Measurements from ENCODE around the gene NUP210L.

NUP210L gene

DNA sequence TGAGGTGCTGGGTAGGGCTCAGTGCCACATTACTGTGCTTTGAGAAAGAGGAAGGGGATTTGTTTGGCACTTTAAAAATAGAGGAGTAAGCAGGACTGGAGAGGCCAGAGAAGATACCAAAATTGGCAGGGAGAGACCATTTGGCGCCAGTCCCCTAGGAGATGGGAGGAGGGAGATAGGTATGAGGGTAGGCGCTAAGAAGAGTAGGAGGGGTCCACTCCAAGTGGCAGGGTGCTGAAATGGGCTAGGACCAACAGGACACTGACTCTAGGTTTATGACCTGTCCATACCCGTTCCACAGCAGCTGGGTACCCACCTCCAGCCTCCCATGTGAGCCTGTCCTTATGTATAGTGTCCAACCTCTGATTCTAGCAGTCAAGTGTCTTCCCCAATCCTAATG, 195.4 kb downstream of the NUP210L start:
- no peak overlapping the region for H3K4me3 ChIP-seq (ENCODE audit: low read depth, low read length)
- DNase-seq (ENCODE audit: low read depth): no peak
- TF ChIP-seq, protein P1, sequence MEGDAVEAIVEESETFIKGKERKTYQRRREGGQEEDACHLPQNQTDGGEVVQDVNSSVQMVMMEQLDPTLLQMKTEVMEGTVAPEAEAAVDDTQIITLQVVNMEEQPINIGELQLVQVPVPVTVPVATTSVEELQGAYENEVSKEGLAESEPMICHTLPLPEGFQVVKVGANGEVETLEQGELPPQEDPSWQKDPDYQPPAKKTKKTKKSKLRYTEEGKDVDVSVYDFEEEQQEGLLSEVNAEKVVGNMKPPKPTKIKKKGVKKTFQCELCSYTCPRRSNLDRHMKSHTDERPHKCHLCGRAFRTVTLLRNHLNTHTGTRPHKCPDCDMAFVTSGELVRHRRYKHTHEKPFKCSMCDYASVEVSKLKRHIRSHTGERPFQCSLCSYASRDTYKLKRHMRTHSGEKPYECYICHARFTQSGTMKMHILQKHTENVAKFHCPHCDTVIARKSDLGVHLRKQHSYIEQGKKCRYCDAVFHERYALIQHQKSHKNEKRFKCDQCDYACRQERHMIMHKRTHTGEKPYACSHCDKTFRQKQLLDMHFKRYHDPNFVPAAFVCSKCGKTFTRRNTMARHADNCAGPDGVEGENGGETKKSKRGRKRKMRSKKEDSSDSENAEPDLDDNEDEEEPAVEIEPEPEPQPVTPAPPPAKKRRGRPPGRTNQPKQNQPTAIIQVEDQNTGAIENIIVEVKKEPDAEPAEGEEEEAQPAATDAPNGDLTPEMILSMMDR (conservative IDR thresholded peaks at IDR 0.05; ENCODE audit: low read depth, low read length): no peak

DNA sequence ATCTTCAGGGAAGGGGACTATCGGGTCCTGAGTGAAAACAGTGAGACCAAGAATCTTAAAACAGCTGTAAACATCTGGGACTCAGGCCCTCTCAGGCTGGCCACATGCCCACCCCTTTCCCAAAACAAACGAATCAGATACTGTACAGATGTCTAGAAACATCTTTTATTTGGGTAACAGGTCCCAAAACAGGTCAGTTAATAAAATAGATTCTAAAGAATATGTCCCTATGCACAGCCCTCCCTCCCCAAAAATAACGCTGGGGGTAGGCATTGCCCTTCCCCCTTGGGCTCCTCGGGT, 196.0 kb downstream of the NUP210L start:
- TF ChIP-seq, protein P1 (conservative IDR thresholded peaks at IDR 0.05; ENCODE audit: low read depth, low read length): no peak
- H3K4me3 ChIP-seq (ENCODE audit: low read depth, low read length): peak overlapping the region; percentile 94
- no peak for DNase-seq (ENCODE audit: low read depth)

DNA sequence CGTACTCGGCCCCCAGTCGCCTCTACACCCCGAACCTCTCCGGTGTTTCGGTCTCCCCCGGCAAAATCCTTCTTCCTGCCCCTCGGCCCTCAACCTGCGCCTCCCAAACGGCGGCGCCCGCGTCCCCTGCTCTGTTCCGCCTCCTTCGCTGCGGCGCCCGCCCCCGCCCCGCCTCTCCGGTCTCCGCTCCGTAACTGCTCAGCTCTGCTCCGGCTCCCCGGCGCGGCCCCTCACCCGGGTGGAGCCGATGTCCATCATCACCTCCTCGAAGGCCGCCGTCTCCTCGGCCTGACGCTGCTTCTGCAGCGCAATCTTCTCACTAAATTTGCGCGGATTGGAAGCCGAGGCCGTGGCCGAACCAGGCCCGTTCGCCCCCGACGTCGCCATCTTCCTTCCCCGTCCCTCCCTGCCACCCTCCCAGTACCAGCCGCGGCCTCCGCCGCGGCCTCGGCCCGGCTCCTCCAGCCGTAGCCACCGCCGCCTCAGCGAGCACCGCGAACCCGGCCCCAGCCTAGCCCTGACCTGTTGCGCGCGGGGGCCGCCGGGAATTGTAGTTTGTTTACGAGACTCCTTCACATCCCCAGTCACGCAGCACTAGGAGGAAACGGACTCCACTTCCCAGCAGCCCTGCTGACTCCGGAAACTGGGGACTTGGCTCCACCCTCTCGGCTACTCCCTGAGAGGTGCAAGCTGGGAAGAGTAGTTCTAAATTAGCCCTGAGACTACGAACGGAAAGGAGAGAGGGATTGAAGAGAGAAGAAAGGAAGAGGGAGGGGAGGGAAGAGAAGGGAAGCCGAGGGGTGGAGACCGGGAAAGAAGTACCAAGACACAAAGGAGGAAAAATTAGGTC, 196.5 kb downstream of the NUP210L start, which contains the start of gene CRTC2:
Gene CRTC2, minus strand, starts transcription at position 502 of the 850 bp plus-strand sequence. Its CDS starts 115 bp downstream, at position 387.
- TF ChIP-seq, protein P1 (conservative IDR thresholded peaks at IDR 0.05; ENCODE audit: low read depth, low read length): no peak
- peak; percentile 99 for DNase-seq (ENCODE audit: low read depth)
- H3K4me3 ChIP-seq (ENCODE audit: low read depth, low read length): peak within 1 kb of the TSS; percentile 94

DNA sequence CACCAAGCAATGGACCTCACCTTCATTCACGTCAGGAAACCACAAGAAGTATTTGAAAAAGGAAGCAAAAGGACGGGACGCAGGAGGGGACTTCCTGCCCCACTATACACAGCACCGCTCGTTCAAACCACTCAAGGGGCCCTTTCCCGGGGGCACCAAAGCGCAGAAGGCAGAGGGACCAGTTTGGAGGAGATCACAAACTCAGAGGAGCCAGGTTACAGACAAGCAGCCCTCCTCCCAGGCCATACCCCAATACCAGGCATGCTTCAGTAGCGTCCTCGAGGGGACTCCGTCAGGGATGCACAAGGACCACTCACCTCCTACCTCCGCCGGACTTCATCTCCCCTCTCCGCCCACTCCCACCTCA, 197.1 kb downstream of the NUP210L start:
- H3K4me3 ChIP-seq (ENCODE audit: low read depth, low read length): peak overlapping the region; percentile 94
- TF ChIP-seq, protein P1 (conservative IDR thresholded peaks at IDR 0.05; ENCODE audit: low read depth, low read length): no peak
- peak; percentile 37 for DNase-seq (ENCODE audit: low read depth)

DNA sequence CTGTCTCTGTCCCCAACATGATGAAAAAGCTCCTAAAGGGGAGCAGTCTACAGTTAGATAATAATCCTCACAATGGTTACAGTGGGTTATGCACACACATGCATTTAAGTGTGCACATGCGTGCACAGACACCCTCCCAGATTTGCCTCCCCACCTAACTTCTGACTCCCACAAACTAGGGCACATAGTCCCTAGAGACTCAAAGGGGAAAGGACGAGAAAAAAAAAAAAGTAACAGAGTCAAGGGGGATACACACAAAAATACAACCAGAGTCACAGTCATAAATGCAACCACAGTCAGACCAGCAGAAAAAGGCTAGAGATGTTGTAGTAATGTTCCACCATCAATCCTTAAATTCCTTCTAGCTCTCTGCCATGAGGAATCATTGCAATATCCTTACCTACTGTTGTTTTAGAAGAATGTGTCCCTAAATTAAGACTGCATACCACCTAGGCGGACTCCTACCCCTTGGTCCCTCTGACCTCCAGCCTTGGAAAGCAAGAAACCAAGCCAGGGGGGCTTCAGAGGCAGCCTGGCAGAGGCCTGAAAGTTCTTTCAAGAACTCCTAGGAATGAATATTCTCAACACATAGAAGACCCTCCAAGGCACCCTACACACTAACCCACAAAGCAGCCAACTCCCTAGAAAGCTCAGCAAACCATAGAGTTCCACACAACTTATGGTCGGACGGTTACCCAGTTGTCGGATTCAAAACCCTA, 197.7 kb downstream of the NUP210L start:
- DNase-seq (ENCODE audit: low read depth): no peak
- H3K4me3 ChIP-seq (ENCODE audit: low read depth, low read length): peak overlapping the region; percentile 94
- TF ChIP-seq, protein P1 (conservative IDR thresholded peaks at IDR 0.05; ENCODE audit: low read depth, low read length): no peak

DNA sequence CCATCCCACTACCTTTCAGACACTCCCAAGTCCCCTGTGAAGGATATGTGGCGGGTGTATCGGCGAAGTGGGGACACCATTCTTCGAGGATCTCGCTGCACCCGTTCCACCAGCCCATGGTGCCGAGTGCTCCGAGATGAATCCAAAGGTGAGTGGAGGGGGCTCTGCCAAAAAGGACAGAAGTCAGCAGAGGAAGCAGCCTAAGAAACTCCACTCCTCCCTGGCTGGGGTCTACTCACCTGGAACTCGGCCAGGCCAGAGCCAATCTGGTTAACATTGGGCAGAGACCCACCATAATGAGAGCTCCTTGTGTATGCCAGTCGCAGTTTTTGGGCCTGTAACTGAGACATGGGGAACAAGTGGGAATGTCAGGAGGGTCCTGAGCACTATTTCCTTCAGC, 200.0 kb downstream of the NUP210L start:
- TF ChIP-seq, protein P1 (conservative IDR thresholded peaks at IDR 0.05; ENCODE audit: low read depth, low read length): no peak
- no peak overlapping the region for H3K4me3 ChIP-seq (ENCODE audit: low read depth, low read length)
- no peak for DNase-seq (ENCODE audit: low read depth)

All from choroid plexus epithelial cell (primary cell).